ENCODE results near the gene ZDHHC12. TPM values are rescaled to one million over a fixed set of nuclear protein-coding genes. Genes with fewer than 3 reads are reported as not detected.

ZDHHC12 gene
- total and polyA plus RNA-seq, 2 experiments from 2014 or later, result 44.0 to 48.1 TPM

- DNase-seq, result peak; percentile 3
- Histone ChIP-seq H3K9me3 (ENCODE audit: low read depth) (no peaks in the 10 kb centered on the region), H3K27me3 (replicated peaks; ENCODE audit: insufficient read depth) (no peaks in the 10 kb centered on the region), H3K27ac (peak overlapping the region; percentile 89), H3K4me1 (ENCODE audit: insufficient read depth) (peaks cover 5% of the 10 kb centered on the region), H3K79me2 (ENCODE audit: insufficient read depth) (peaks cover 54% of the 10 kb centered on the region), H3K4me2 (ENCODE audit: unreplicated experiment) (peak overlapping the region; percentile 83), H4K20me1 (ENCODE audit: insufficient read depth) (no peaks in the 10 kb centered on the region), H2AFZ (peak overlapping the region; percentile 91; the same call in 1 of the 2 replicates), H3K4me3 (peak overlapping the region; percentile 93), H3F3A (ENCODE audit: insufficient read depth) (no peaks in the 10 kb centered on the region), H3K9ac (peak overlapping the region; percentile 95), H3K9me2 (ENCODE audit: insufficient read depth) (no peaks in the 10 kb centered on the region), H3K36me3 (ENCODE audit: low read depth) (no peaks in the 10 kb centered on the region)
- in situ Hi-C loops (cut with MboI), result no loop called here
- 76 to 83% methylated on average over 11 of the region's 11 CpGs for WGBS, 2 experiments (ENCODE audit: low coverage in 1 of 2, low lambda C conversion rate in 2 of 2, missing lambda C conversion rate in 2 of 2)
- TF ChIP-seq EZH2phosphoT487 (IDR thresholded peaks at IDR 0.05; ENCODE audit: insufficient read depth, low read depth) (no peak), EZH2 (IDR thresholded peaks at IDR 0.05; ENCODE audit: insufficient read depth, poor library complexity, severe bottlenecking) (no peak)
Measured at GRCh38 chr9:128770286-128771030, 46.5 kb upstream of the ZDHHC12 start.

DNA sequence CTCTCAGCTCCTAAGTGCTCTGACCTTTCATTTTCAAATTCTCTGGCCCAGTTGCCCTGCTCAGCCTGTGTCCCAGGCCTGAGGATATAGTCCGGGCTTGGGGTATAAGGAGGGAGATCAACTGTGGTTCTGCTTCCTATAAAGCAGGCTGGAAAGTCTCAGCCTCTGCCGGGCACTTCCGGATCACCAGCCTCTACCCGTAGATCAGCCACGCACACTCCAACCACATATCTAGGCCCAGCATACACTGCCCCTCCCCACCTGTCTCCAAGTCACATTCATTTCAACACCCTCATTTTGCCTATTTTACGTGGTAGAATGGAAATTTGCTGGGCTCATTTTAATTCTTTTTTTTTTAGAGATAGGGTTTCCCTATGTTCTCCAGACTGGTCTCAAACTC is 44.7 kb upstream of the ZDHHC12 start:
- no peak for DNase-seq
- TF ChIP-seq EZH2phosphoT487 (IDR thresholded peaks at IDR 0.05; ENCODE audit: insufficient read depth, low read depth) (no peak), EZH2 (IDR thresholded peaks at IDR 0.05; ENCODE audit: insufficient read depth, poor library complexity, severe bottlenecking) (no peak)
- 61 to 65% methylated on average over 6 of the region's 6 CpGs for WGBS, 2 experiments (ENCODE audit: low coverage in 1 of 2, low lambda C conversion rate in 2 of 2, missing lambda C conversion rate in 2 of 2)

DNA sequence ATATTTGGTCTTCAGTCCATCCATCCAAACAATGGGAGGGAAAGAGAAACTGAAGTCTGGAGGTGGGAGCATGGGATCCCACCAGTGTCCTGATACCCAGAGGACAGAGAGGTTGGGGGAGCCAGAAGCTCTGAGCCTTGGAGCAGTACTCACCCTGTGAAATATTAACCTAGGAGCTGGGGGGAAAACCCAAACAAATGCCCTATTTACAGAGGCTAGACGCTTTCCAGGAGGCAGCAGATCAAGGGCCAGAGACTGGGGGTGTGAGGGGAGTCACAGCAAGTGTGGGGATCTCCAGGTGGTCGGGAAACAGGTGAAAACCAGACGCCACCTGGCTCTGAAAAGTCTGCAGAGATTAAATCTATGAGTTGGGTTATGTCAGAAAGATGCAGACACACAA is 41.6 kb upstream of the ZDHHC12 start:
- no peaks in the 10 kb centered on the region for H3K36me3 ChIP-seq (ENCODE audit: low read depth)
- no peak for TF ChIP-seq EZH2 (IDR thresholded peaks at IDR 0.05; ENCODE audit: insufficient read depth, poor library complexity, severe bottlenecking)
- TF ChIP-seq EZH2phosphoT487 (IDR thresholded peaks at IDR 0.05; ENCODE audit: insufficient read depth, low read depth), result no peak
- no peak overlapping the region for H3K4me3 ChIP-seq
- no peaks in the 10 kb centered on the region for H3K9me2 ChIP-seq (ENCODE audit: insufficient read depth)
- no peaks in the 10 kb centered on the region for H3K9me3 ChIP-seq (ENCODE audit: low read depth)
- H3K4me2 ChIP-seq (ENCODE audit: unreplicated experiment), result no peak overlapping the region
- peaks cover 2% of the 10 kb centered on the region for H3K4me1 ChIP-seq (ENCODE audit: insufficient read depth)
- in situ Hi-C loops (cut with MboI), result no loop called here
- no peak overlapping the region for H3K27ac ChIP-seq
- no peak for DNase-seq
- H4K20me1 ChIP-seq (ENCODE audit: insufficient read depth), result no peaks in the 10 kb centered on the region
- 73 to 74% methylated on average over 3 of the region's 3 CpGs for WGBS, 2 experiments (ENCODE audit: low coverage in 1 of 2, low lambda C conversion rate in 2 of 2, missing lambda C conversion rate in 2 of 2)
- no peaks in the 10 kb centered on the region for H3F3A ChIP-seq (ENCODE audit: insufficient read depth)
- H2AFZ ChIP-seq, result no peak overlapping the region
- no peak overlapping the region for H3K9ac ChIP-seq
- peaks cover 82% of the 10 kb centered on the region for H3K79me2 ChIP-seq (ENCODE audit: insufficient read depth)
- no peaks in the 10 kb centered on the region for H3K27me3 ChIP-seq (replicated peaks; ENCODE audit: insufficient read depth)

More for the DNA sequence above, 44.7 kb upstream of the ZDHHC12 start:
- peaks cover 5% of the 10 kb centered on the region for H3K4me1 ChIP-seq (ENCODE audit: insufficient read depth)
- no peak overlapping the region for H3K4me3 ChIP-seq
- in situ Hi-C loops (cut with MboI), result no loop called here
- H3K4me2 ChIP-seq (ENCODE audit: unreplicated experiment), result no peak overlapping the region
- H2AFZ ChIP-seq, result no peak overlapping the region
- H3K36me3 ChIP-seq (ENCODE audit: low read depth), result no peaks in the 10 kb centered on the region
- H4K20me1 ChIP-seq (ENCODE audit: insufficient read depth), result no peaks in the 10 kb centered on the region
- H3K27me3 ChIP-seq (replicated peaks; ENCODE audit: insufficient read depth), result no peaks in the 10 kb centered on the region
- no peak overlapping the region for H3K9ac ChIP-seq
- H3K9me3 ChIP-seq (ENCODE audit: low read depth), result no peaks in the 10 kb centered on the region
- H3K79me2 ChIP-seq (ENCODE audit: insufficient read depth), result peaks cover 70% of the 10 kb centered on the region
- no peaks in the 10 kb centered on the region for H3F3A ChIP-seq (ENCODE audit: insufficient read depth)
- H3K9me2 ChIP-seq (ENCODE audit: insufficient read depth), result no peaks in the 10 kb centered on the region
- no peak overlapping the region for H3K27ac ChIP-seq

GRCh38 chr9:128764361-128764760 is 40.4 kb upstream of the ZDHHC12 start:
- WGBS, 2 experiments (ENCODE audit: low coverage in 1 of 2, low lambda C conversion rate in 2 of 2, missing lambda C conversion rate in 2 of 2), result 90 to 91% methylated on average over 6 of the region's 6 CpGs
- no peak overlapping the region for H2AFZ ChIP-seq
- no peaks in the 10 kb centered on the region for H3K9me2 ChIP-seq (ENCODE audit: insufficient read depth)
- DNase-seq, result no peak
- no peak overlapping the region for H3K27ac ChIP-seq
- no peaks in the 10 kb centered on the region for H3K27me3 ChIP-seq (replicated peaks; ENCODE audit: insufficient read depth)
- no peaks in the 10 kb centered on the region for H3K4me1 ChIP-seq (ENCODE audit: insufficient read depth)
- no peaks in the 10 kb centered on the region for H4K20me1 ChIP-seq (ENCODE audit: insufficient read depth)
- H3K79me2 ChIP-seq (ENCODE audit: insufficient read depth), result peaks cover 80% of the 10 kb centered on the region
- H3F3A ChIP-seq (ENCODE audit: insufficient read depth), result no peaks in the 10 kb centered on the region
- no peak overlapping the region for H3K4me3 ChIP-seq
- TF ChIP-seq EZH2phosphoT487 (IDR thresholded peaks at IDR 0.05; ENCODE audit: insufficient read depth, low read depth) (no peak), EZH2 (IDR thresholded peaks at IDR 0.05; ENCODE audit: insufficient read depth, poor library complexity, severe bottlenecking) (no peak)
- H3K4me2 ChIP-seq (ENCODE audit: unreplicated experiment), result no peak overlapping the region
- in situ Hi-C loops (cut with MboI), result no loop called here
- H3K36me3 ChIP-seq (ENCODE audit: low read depth), result no peaks in the 10 kb centered on the region
- H3K9ac ChIP-seq, result no peak overlapping the region
- H3K9me3 ChIP-seq (ENCODE audit: low read depth), result no peaks in the 10 kb centered on the region

Measured in GM23248 (cell line).